ENCODE results near the gene DIP2C.

The DIP2C gene

GRCh38 chr10:525565-526315 lies 163.7 kb downstream of the DIP2C start:
- DNase-seq (ENCODE audit: insufficient read length): no peak
- FAIRE-seq: no peak
- TF ChIP-seq POLR2AphosphoS5 (IDR thresholded peaks at IDR 0.05; ENCODE audit: low read depth, low read length) (no peak), TAF1 (IDR thresholded peaks at IDR 0.05; ENCODE audit: borderline replicate concordance, low read depth, low read length) (no peak), POLR2A (IDR thresholded peaks at IDR 0.05; ENCODE audit: low read depth, low read length) (no peak)

DNA sequence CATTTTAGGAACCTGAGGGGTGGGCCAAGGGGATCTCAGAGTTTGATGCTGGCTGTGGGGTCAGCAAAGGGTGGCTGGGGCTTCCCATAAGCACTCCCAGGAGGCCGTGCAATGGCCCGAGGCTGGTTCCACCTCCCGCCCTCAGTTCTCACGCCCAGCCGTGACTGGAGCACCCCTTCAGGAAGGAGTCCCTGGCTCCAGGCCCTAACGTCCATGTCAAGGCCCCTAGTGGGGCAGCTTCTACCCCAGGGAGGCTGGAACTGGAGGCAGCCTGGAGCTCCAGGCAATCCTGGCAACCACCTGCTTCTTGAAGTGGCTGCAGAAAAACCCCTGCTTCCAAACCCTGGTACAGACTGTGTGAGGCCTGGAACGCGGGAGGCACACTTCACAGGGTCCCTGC lies 165.5 kb downstream of the DIP2C start:
- DNase-seq (ENCODE audit: insufficient read length): no peak
- no peak for FAIRE-seq
- TF ChIP-seq TAF1 (IDR thresholded peaks at IDR 0.05; ENCODE audit: borderline replicate concordance, low read depth, low read length): no peak
- TF ChIP-seq POLR2AphosphoS5 (IDR thresholded peaks at IDR 0.05; ENCODE audit: low read depth, low read length): no peak
- TF ChIP-seq POLR2A (IDR thresholded peaks at IDR 0.05; ENCODE audit: low read depth, low read length): no peak

DNA sequence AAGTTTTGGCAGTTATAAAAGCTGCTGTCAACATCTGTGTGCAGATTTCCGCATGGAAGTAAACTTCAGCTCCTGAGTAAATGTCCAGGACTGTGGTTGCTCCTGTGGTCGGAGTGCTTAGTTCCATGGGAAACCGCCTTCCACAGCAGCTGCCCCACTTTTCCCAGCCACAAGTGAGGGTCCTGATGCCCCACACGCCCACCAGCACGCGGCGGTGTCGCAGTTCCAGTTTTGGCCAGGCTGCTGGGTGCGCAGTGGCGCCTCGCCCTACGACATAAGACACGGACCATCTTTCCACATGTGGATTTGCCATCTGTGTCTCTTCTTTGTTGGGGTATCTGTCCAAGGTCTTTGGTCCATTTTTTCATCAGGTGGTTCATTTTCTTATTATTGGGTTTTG lies 167.1 kb downstream of the DIP2C start:
- FAIRE-seq: no peak
- DNase-seq (ENCODE audit: insufficient read length): no peak
- no peak for TF ChIP-seq POLR2A (IDR thresholded peaks at IDR 0.05; ENCODE audit: low read depth, low read length)
- no peak for TF ChIP-seq POLR2AphosphoS5 (IDR thresholded peaks at IDR 0.05; ENCODE audit: low read depth, low read length)
- TF ChIP-seq TAF1 (IDR thresholded peaks at IDR 0.05; ENCODE audit: borderline replicate concordance, low read depth, low read length): no peak

- FAIRE-seq: no peak
- TF ChIP-seq TAF1 (IDR thresholded peaks at IDR 0.05; ENCODE audit: borderline replicate concordance, low read depth, low read length) (no peak), POLR2AphosphoS5 (IDR thresholded peaks at IDR 0.05; ENCODE audit: low read depth, low read length) (no peak), POLR2A (IDR thresholded peaks at IDR 0.05; ENCODE audit: low read depth, low read length) (no peak)
- DNase-seq (ENCODE audit: insufficient read length): no peak
Measured at GRCh38 chr10:521261-522250, 167.9 kb downstream of the DIP2C start.

GRCh38 chr10:520402-520787 lies 169.1 kb downstream of the DIP2C start:
- DNase-seq (ENCODE audit: insufficient read length) (no peak), FAIRE-seq (no peak)
- TF ChIP-seq TAF1 (IDR thresholded peaks at IDR 0.05; ENCODE audit: borderline replicate concordance, low read depth, low read length) (no peak), POLR2A (IDR thresholded peaks at IDR 0.05; ENCODE audit: low read depth, low read length) (no peak), POLR2AphosphoS5 (IDR thresholded peaks at IDR 0.05; ENCODE audit: low read depth, low read length) (no peak)

GRCh38 chr10:519716-520401 lies 169.6 kb downstream of the DIP2C start:
- FAIRE-seq (no peak), DNase-seq (ENCODE audit: insufficient read length) (no peak)
- TF ChIP-seq POLR2A (IDR thresholded peaks at IDR 0.05; ENCODE audit: low read depth, low read length) (no peak), POLR2AphosphoS5 (IDR thresholded peaks at IDR 0.05; ENCODE audit: low read depth, low read length) (no peak), TAF1 (IDR thresholded peaks at IDR 0.05; ENCODE audit: borderline replicate concordance, low read depth, low read length) (no peak)

- FAIRE-seq (no peak), DNase-seq (ENCODE audit: insufficient read length) (no peak)
- TF ChIP-seq TAF1 (IDR thresholded peaks at IDR 0.05; ENCODE audit: borderline replicate concordance, low read depth, low read length) (no peak), POLR2AphosphoS5 (IDR thresholded peaks at IDR 0.05; ENCODE audit: low read depth, low read length) (no peak), POLR2A (IDR thresholded peaks at IDR 0.05; ENCODE audit: low read depth, low read length) (no peak)
Measured at GRCh38 chr10:519055-519715, 170.3 kb downstream of the DIP2C start.

GRCh38 chr10:517872-518475 lies 171.5 kb downstream of the DIP2C start:
- TF ChIP-seq POLR2A (IDR thresholded peaks at IDR 0.05; ENCODE audit: low read depth, low read length) (no peak), POLR2AphosphoS5 (IDR thresholded peaks at IDR 0.05; ENCODE audit: low read depth, low read length) (no peak), TAF1 (IDR thresholded peaks at IDR 0.05; ENCODE audit: borderline replicate concordance, low read depth, low read length) (no peak)
- DNase-seq (ENCODE audit: insufficient read length) (no peak), FAIRE-seq (no peak)

DNA sequence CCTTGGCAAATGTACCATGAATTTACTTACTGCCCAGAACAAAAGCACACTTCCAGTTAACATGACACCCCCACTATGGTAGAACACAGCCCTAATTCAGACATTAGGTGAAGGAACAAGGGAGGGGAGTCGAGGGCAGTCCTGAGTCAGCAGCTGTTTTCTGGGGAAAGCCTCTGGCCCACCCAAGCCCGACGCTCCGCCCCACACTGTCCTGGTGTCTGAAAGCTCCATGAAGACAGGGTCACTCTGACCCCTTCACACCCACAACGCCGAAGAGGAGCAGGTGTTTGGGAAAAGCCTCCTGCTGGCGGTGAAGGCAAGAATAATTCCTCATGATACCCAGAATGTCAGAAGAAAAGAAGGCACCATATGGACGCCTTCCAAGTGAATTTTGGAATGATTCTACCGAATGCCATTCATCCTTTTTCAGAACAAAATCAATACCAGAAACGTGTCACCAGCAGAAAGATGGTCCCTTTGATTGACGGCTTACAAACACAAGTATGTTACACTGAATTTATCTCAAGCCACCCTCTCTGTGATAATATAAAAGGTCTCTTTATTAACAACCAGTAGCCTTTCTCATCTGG lies 172.1 kb downstream of the DIP2C start:
- DNase-seq (ENCODE audit: insufficient read length): no peak
- no peak for FAIRE-seq
- TF ChIP-seq POLR2A (IDR thresholded peaks at IDR 0.05; ENCODE audit: low read depth, low read length) (no peak), POLR2AphosphoS5 (IDR thresholded peaks at IDR 0.05; ENCODE audit: low read depth, low read length) (no peak), TAF1 (IDR thresholded peaks at IDR 0.05; ENCODE audit: borderline replicate concordance, low read depth, low read length) (no peak)

- TF ChIP-seq POLR2AphosphoS5 (IDR thresholded peaks at IDR 0.05; ENCODE audit: low read depth, low read length) (no peak), POLR2A (IDR thresholded peaks at IDR 0.05; ENCODE audit: low read depth, low read length) (no peak), TAF1 (IDR thresholded peaks at IDR 0.05; ENCODE audit: borderline replicate concordance, low read depth, low read length) (no peak)
- DNase-seq (ENCODE audit: insufficient read length): no peak
- FAIRE-seq: no peak
Measured at GRCh38 chr10:516764-517163, 172.7 kb downstream of the DIP2C start.

Data from GM12892 (cell line).